Right lobe of liver (tissue), 6 donors: ENCODE data around the gene GRIK1. TPM values are rescaled to one million over a fixed set of nuclear protein-coding genes. Genes with fewer than 3 reads are reported as not detected.

Experiments
- ATAC-seq, 4 donors: fragments of 200-7000 bp; cut with Tn5 transposase; one replicate each; pipeline ENCODE4 v1.9.1; 2020; ENCODE audit warnings: mild to moderate bottlenecking in 4 of 4, moderate library complexity in 4 of 4
- DNase-seq, 3 donors: peaks; one replicate each; pipeline ENCODE4 v3.0.0-alpha.2; 2020
- H3K27ac ChIP-seq, 3 donors: fragments of 200-600 bp; one replicate each; pipeline ENCODE4 v1.8.0; 2022
- H3K27me3 ChIP-seq, 2 donors: fragments of 200-600 bp; one replicate each; pipeline ENCODE4 v1.8.0; 2022
- H3K36me3 ChIP-seq, 4 donors: fragments of 200-600 bp; sonication (generic) in 1 of 4; one replicate each; pipeline versions ENCODE4 v1.5.1 to v1.8.0; 2017 to 2022; ENCODE audit warnings: control low read depth in 1 of 4
- H3K4me1 ChIP-seq, 4 donors: fragments of 200-600 bp; sonication (generic) in 1 of 4; one replicate each; pipeline versions ENCODE4 v1.5.1 to v1.8.0; 2017 to 2022; ENCODE audit warnings: control low read depth in 1 of 4
- H3K4me3 ChIP-seq, 3 donors: fragments of 200-600 bp; one replicate each; pipeline ENCODE4 v1.8.0; 2022
- H3K9me3 ChIP-seq, 4 donors: fragments of 200-600 bp; sonication (generic) in 1 of 4; one replicate each; pipeline versions ENCODE4 v1.5.1 to v1.8.0; 2017 to 2022; ENCODE audit warnings: control low read depth in 1 of 4
- CTCF ChIP-seq, 4 donors: fragments of 200-600 bp in 3 of 4; fragments of 450-650 bp in 1 of 4; IDR thresholded peaks; one replicate each; pipeline versions ENCODE4 v1.5.1 to v1.8.0; 2016 to 2022; ENCODE audit warnings: antibody characterized with exemption in 4 of 4, mild to moderate bottlenecking in 2 of 4
- POLR2A ChIP-seq: fragments of 450-650 bp; IDR thresholded peaks from one replicate; pipeline ENCODE4 v1.6.1; 2017; ENCODE audit warnings: antibody characterized with exemption, mild to moderate bottlenecking
- WGBS: methylation state at CpG from one replicate; pipeline ENCODE4 v1.1.6; 2018; ENCODE audit warnings: low coverage, low lambda C conversion rate; ENCODE audit not compliant: insufficient coverage; ENCODE audit errors: missing lambda C conversion rate; 5-methylcytosine and 5-hydroxymethylcytosine counted together
- intact Hi-C, 2 donors: fragments of 100-400 bp; cut with DNase I; formaldehyde crosslinking; loops; one replicate each; pipeline versions ENCODE4 v1.11.2 to v1.14.1; 2022
- total RNA-seq, 6 experiments: library from RNA; depleted of rRNA in 2 of 6; stranded (reverse); fragments of >200 nt in 2 of 6; fragmentation: NEBNext Ultra II Directional in 3 of 6; extraction: Animal tissue kit (Norgen Biotek cat#: 25700) in 3 of 6; gene quantifications; one replicate each; pipeline versions ENCODE4 v1.1.0 to v1.2.4, GENCODE V29; 2016 to 2023
- donor health status: DM: no; HTN: yes; CAD: no.
- donor health status: DM: no; HTN: no; CAD: no.
- donor health status: DM: no; HTN: no; CAD: no.
- donor health status: DM: no; HTN: yes; CAD: no.
- donor health status: DM: no; HTN: yes; CAD: no.

The GRIK1 gene
- total RNA-seq, 6 experiments from 2014 or later, result not detected

- intact Hi-C loops, result no loop called here
- TF ChIP-seq CTCF (IDR thresholded peaks at IDR 0.05) (no peak), POLR2A (no peak)
- no peak for ATAC-seq
- H3K4me1 ChIP-seq, result no peaks in the 10 kb centered on the region
- H3K27me3 ChIP-seq, result no peaks in the 10 kb centered on the region
- H3K9me3 ChIP-seq, result no peaks in the 10 kb centered on the region
- no peak overlapping the region for H3K4me3 ChIP-seq
- H3K27ac ChIP-seq, result no peak overlapping the region
- 72% methylated on average over 2 of the region's 2 CpGs for WGBS
- DNase-seq, result no peak
- no peaks in the 10 kb centered on the region for H3K36me3 ChIP-seq
Observed at GRCh38 chr21:29827647-29828046, 112.1 kb downstream of the GRIK1 start.

- TF ChIP-seq CTCF (IDR thresholded peaks at IDR 0.05) (no peak), POLR2A (no peak)
- Histone ChIP-seq H3K9me3 (no peaks in the 10 kb centered on the region), H3K27ac (no peak overlapping the region), H3K27me3 (no peaks in the 10 kb centered on the region), H3K4me1 (no peaks in the 10 kb centered on the region), H3K36me3 (no peaks in the 10 kb centered on the region), H3K4me3 (no peak overlapping the region)
- 90% methylated on average over 3 of the region's 3 CpGs for WGBS
- DNase-seq (no peak), ATAC-seq (no peak)
- intact Hi-C loops, result no loop called here
Observed at GRCh38 chr21:29827236-29827635, 112.6 kb downstream of the GRIK1 start.

GRCh38 chr21:29826386-29826785 lies 113.4 kb downstream of the GRIK1 start:
- Histone ChIP-seq H3K36me3 (no peaks in the 10 kb centered on the region), H3K4me3 (no peak overlapping the region), H3K4me1 (no peaks in the 10 kb centered on the region), H3K27me3 (no peaks in the 10 kb centered on the region), H3K9me3 (no peaks in the 10 kb centered on the region), H3K27ac (no peak overlapping the region)
- TF ChIP-seq POLR2A (no peak), CTCF (IDR thresholded peaks at IDR 0.05) (no peak)
- no peak for ATAC-seq
- intact Hi-C loops, result no loop called here
- no peak for DNase-seq
- 74% methylated on average over 1 of the region's 1 CpG for WGBS

- Histone ChIP-seq H3K4me1 (no peaks in the 10 kb centered on the region), H3K27me3 (no peaks in the 10 kb centered on the region), H3K9me3 (no peaks in the 10 kb centered on the region), H3K36me3 (no peaks in the 10 kb centered on the region), H3K27ac (no peak overlapping the region), H3K4me3 (no peak overlapping the region)
- DNase-seq, result no peak
- no peak for ATAC-seq
- TF ChIP-seq POLR2A (no peak), CTCF (IDR thresholded peaks at IDR 0.05) (no peak)
- 84% methylated on average over 2 of the region's 2 CpGs for WGBS
- intact Hi-C loops, result no loop called here
Observed at GRCh38 chr21:29825936-29826335, 113.9 kb downstream of the GRIK1 start.

GRCh38 chr21:29825345-29825744 lies 114.5 kb downstream of the GRIK1 start:
- Histone ChIP-seq H3K4me3 (no peak overlapping the region), H3K27ac (no peak overlapping the region), H3K4me1 (peaks cover 0 to 1% (median 0%) of the 10 kb centered on the region in 4 donors), H3K36me3 (no peaks in the 10 kb centered on the region), H3K9me3 (no peaks in the 10 kb centered on the region), H3K27me3 (no peaks in the 10 kb centered on the region)
- intact Hi-C loops, result no loop called here
- DNase-seq (no peak), ATAC-seq (no peak)
- TF ChIP-seq POLR2A (no peak), CTCF (IDR thresholded peaks at IDR 0.05) (no peak)
